ENCODE measurements around the gene STAB2.

GRCh38 chr12:103586132-103586531 is 941 bp upstream of the STAB2 start:
- TF ChIP-seq CTCF (IDR thresholded peaks at IDR 0.05 in 4 of 5, conservative IDR thresholded peaks at IDR 0.05 in 1 of 5), result no peak
- no peak for TF ChIP-seq POLR2A (IDR thresholded peaks at IDR 0.05)

All from gastrocnemius medialis (tissue), 4 donors.